OCI-M2 (cell line): Measurements from ENCODE around the gene WIPF2.
A peak's percentile ranks its signal among the peaks of the same experiment; 100 is the strongest.

Experiments
- DNase-seq: peaks from one replicate; lab custom pipeline; 2025; ENCODE audit not compliant: unreplicated experiment; lab: John Stamatoyannopoulos, UW

Gene WIPF2, protein sequence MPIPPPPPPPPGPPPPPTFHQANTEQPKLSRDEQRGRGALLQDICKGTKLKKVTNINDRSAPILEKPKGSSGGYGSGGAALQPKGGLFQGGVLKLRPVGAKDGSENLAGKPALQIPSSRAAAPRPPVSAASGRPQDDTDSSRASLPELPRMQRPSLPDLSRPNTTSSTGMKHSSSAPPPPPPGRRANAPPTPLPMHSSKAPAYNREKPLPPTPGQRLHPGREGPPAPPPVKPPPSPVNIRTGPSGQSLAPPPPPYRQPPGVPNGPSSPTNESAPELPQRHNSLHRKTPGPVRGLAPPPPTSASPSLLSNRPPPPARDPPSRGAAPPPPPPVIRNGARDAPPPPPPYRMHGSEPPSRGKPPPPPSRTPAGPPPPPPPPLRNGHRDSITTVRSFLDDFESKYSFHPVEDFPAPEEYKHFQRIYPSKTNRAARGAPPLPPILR

GRCh38 chr17:40218740-40219593 is at the start of gene WIPF2:
TSS of gene WIPF2 (plus strand) at chr17:40219304. CDS start at chr17:40256460, 37,156 bp downstream.
- DNase-seq, result peak; percentile 56

DNA sequence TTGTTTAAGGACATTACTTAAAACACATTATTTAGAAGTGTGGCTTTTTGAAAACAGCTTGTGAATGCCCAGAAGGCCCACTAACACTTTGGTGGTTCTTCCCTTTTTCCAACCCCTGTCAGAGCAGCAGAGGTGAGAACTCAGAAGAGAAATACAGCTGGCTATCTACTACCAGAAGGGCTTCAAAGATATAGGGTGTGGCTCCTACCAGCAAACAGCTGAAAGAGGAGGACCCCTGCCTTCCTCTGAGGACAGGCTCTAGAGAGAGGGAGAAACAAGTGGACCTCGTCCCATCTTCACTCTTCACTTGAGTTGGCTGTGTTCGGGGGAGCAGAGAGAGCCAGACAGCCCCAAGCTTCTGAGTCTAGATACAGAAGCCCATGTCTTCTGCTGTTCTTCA is 48.8 kb upstream of the WIPF2 start:
- no peak for DNase-seq

GRCh38 chr17:40171750-40172149 is 47.4 kb upstream of the WIPF2 start:
- DNase-seq, result no peak

DNA sequence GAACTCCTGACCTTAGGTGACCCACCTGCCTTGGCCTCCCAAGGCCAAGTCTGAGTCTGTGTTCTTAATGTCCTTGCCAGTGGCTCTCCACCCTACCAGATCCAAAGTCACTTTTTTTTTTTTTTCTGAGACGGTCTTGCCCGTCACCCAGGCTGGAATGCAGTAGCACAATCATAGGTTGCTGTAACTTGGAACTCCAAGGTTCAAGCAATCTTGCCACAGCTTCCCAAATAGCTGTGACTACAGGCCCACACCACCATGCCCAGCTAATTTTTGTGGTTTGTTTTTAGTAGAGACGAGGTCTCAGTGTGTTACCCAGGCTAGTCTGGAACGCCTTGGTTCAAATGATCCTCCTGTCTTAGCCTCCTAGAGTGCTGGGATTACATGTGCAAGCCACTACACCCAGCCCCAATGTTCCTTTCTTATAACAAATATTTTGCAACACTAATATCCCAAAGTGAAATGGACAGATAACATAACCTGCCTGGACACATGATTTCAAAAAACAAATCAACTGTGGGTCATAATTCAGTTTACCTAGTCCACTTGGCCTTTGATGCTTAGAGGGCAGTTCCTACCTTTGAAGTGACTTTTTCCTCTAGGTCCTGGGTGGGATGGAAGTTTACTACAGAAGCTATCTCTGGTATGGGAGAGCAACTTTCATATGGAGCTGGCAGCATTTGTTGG is 45.9 kb upstream of the WIPF2 start:
- DNase-seq, result no peak

DNA sequence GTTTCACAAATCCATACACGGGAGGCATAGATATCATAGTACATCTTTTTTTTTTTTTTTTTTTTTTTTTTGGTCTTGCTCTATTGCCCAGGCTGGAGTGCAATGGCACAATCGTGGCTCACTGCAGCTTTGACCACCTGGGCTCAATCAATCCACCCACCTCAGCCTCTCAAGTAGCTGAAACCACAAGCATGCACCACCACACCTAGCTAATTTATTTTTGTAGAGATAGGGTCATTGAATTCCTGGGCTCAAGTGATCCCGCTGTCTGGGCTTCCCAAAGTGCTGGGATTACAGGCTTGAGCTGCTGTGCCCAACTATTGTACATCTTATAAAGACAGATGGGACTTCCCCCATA is 45.3 kb upstream of the WIPF2 start:
- DNase-seq, result no peak

- DNase-seq, result no peak
These were observed 44.6 kb upstream of the WIPF2 start for GRCh38 chr17:40174514-40174913.

GRCh38 chr17:40175928-40176753 is 43.0 kb upstream of the WIPF2 start:
- no peak for DNase-seq

DNA sequence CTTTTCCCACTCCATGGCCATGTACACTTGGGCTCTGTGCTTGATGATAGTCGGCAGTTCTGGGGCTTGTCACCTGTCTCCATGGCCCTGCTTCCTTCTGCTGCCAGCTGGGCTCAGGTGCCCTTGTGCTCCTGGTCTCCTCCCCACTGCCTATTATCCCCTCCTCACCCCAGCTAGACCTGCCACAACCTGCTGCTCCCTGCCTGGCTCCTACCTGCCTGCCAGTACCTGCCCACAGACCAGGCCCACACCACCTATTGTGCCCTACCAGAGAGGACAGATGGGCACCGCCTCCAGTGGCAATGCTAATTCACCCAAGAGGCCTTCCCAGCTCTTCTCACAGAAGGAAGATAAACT is 42.4 kb upstream of the WIPF2 start:
- DNase-seq, result no peak

- no peak for DNase-seq
These were observed 41.7 kb upstream of the WIPF2 start, which contains the start of gene RAPGEFL1 for GRCh38 chr17:40177275-40177874. TSS of gene RAPGEFL1 (plus strand) at chr17:40177470. CDS start at chr17:40177862, 392 bp downstream.

DNA sequence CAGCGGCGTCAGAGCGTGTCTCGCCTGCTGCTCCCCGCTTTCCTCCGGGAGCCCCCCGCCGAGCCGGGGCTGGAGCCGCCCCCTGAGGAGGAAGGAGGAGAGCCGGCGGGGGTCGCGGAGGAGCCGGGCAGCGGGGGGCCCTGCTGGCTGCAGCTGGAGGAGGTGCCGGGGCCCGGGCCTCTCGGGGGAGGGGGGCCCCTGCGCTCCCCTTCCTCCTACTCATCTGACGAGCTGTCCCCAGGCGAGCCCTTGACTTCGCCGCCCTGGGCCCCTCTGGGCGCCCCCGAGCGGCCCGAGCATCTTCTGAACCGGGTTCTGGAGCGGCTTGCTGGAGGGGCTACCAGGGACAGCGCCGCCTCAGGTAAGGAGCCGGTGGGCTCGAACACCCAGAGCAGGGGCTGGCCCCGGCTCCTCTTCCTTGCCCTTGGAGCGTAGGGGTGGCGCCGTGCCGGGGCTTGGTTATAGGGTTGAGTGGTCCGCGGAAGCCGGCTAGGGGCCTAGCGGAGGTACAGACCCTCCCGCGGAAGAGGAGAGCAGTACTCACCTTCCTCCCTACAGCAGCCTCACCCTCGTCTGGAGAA is 41.0 kb upstream of the WIPF2 start:
- no peak for DNase-seq

- no peak for DNase-seq
These were observed 40.4 kb upstream of the WIPF2 start for GRCh38 chr17:40178660-40179059.

GRCh38 chr17:40179923-40180659 is 39.0 kb upstream of the WIPF2 start:
- no peak for DNase-seq

DNA sequence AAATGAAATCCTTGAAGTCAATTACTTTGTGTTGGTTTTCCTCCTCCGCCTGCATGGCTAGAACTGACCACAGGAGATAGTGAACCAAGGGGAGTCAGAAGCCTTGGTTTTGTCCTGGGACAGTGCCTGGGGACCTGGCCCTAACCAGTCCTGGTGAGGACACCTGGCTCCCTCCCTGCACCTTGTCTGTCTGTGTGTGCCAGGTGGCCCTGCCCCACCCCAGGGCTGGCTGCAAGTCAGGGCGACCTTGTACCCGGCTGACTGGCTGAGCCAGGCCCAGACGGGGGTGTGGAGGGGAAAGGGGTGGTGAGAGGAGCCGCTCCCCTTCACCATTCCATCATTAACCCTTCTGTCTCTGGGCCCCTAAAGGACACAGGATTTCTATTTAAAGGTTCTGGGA is 38.4 kb upstream of the WIPF2 start:
- no peak for DNase-seq

DNA sequence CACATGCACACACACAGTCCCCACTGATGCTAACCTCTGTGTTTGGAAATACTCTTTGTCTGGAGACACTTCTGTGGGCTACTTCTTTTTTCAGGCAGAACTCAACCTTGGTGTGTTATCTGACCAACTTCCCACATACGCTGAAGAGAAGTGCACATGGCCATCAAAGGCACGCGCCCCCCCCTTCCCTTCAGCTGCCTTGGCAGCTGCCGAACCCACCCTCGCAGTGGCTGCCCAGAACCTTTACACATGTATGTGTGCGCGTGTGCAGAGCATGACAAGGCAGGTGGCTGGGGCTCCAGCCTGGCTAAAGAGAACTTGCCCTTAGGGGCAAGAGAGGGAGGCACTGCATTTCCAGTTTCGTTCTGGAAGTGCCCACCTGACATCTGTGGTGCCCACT is 37.9 kb upstream of the WIPF2 start:
- no peak for DNase-seq

DNA sequence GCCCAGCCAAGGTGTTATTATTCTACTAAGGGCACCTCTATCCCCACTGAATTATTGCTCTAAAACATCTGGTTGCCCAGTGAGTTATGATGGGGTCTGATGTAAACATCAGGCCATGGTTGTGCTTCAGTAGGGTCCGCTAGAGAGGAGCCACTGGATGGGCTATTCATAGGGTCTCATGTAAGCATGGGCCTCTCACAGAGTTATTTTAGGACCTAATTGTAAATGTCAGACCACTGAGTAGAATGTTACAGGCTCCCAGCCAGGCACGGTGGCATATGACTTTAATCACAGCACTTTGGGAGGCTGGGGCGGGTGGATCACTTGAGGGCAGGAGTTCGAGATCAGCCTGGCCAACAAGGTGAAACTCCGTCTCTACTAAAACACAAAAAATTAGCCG is 36.5 kb upstream of the WIPF2 start:
- DNase-seq, result no peak

DNA sequence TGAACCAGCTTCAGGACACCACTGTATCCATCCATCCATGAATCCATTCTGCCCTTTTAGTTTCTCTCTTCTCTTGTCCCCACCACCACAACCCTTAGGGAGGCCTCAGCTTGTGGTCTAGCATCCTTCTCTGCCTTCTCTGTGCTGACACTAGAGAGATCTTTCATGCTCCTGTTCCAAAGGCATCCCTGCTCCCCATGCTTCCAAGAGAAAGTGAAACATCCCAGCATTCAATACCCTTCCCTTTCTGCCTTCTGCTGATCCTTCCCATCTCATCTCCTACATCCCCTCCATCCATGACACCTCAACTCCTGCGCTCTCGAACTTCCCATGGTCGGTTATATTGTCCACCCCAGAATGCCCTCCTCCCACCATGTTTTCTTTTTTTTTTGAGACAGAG is 31.9 kb upstream of the WIPF2 start:
- DNase-seq, result no peak

DNA sequence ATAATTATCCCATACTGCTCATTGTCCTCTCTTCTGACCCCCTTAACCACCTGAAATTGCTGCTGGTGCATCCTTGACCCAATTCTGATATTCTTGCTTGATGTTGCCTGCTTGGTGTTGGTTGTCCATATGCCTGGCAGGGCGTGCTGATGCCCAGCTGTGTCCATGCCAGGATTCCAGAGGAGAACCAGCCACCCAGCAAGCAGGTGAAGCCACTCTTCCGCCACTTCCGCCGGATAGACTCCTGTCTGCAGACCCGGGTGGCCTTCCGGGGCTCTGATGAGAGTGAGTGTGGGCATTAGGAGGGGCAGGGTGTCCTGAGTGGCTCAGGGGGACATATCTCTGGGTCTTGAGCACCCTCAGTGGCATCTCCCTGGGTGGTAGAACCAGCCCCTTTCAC is 30.4 kb upstream of the WIPF2 start:
- no peak for DNase-seq

- DNase-seq, result no peak
These were observed 28.7 kb upstream of the WIPF2 start for GRCh38 chr17:40190197-40191021.
